NCI-H1417 treated with DMSO at 0.1 percent for 48 hours (cell line): Measurements from ENCODE around the gene PIM2.

ENCODE experiments used
- DNase-seq: peaks from one replicate; lab custom pipeline; 2025; lab: John Stamatoyannopoulos, UW

PIM2 gene

DNA sequence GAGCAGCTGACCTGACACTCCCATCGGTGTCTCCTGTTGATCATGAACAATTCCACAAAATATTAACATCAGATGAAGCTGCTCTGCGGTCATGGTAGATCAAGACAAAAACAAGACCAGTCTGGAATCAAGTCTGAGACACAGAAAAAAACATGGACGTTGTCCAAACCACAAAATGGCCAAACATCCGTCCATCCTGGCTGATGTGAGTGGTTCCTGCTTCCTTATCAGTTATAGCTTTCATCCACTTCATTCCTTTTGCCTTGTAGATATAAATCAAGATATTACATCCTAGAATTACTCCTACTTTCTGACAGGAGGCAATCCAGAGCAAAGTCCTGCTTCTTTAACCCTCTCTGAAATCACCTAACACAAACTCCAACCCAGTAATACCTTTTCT, 54.6 kb downstream of the PIM2 start:
- DNase-seq, result no peak
